HG03064 (cell line): Measurements from ENCODE around the gene ZNF732.
"Not testable (repeated sequence)": the region's sequence is repeated elsewhere in the genome, so short reads cannot be mapped to it uniquely, and the experiment has no call there.

Experiments
- ATAC-seq: cut with Tn5 transposase; IDR thresholded peaks from one replicate; pipeline ENCODE4 v1.9.1; 2021; ENCODE audit warnings: low read depth; ENCODE audit not compliant: unreplicated experiment

ZNF732 gene

DNA sequence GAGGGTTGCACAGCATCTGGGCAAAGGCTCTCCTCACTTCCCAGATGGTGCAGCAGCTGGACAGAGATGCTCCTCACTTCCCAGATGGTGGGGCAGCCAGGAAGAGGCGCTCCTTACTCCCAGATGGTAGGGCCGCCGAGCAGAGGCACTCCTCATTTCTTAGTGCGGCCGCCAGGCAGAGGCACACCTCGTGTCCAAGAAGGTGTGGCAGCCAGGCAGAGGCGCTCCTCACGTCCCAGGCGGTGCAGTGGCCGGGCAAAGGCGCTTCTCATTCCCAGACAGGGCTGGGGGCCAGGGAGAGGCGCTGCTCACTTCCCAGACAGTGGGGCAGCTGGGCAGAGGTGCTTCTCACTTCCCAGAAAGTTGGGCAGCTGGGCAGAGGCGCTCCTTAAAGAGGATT is 48.8 kb downstream of the ZNF732 start:
- ATAC-seq = no peak

DNA sequence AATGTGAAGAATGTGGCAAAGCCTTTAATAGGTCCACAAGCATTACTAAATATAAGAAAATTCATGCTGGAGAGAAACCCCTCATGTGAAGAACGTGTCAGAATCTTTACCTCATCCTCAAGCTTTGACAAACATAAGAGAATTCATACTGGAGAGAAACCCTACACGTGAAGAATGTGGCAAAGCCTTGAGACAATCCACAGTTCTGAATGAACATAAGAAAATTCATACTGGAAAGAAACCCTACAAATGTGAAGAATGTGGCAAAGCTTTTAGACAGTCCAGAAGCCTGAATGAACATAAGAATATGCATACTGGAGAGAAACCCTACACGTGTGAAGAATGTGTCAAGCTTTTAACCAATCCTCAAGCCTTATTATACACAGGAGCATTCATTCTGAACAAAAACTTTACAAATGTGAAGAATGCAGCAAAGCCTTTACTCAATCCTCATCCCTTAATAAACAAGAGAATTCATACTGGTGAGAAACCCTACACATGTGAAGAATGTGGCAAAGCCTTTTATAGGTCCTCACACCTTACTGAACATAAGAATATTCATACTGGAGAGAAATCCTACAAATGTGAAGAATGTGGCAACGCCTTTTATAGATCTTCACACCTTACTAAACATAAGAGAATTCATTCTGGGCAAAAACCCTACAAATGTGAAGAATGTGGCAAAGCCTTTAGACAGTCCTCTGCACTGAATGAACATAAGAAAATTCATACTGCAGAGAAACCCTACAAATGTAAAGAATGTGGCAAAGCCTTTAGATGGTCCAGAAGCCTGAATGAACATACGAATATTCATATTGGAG is 51.1 kb downstream of the ZNF732 start:
- no peak for ATAC-seq

DNA sequence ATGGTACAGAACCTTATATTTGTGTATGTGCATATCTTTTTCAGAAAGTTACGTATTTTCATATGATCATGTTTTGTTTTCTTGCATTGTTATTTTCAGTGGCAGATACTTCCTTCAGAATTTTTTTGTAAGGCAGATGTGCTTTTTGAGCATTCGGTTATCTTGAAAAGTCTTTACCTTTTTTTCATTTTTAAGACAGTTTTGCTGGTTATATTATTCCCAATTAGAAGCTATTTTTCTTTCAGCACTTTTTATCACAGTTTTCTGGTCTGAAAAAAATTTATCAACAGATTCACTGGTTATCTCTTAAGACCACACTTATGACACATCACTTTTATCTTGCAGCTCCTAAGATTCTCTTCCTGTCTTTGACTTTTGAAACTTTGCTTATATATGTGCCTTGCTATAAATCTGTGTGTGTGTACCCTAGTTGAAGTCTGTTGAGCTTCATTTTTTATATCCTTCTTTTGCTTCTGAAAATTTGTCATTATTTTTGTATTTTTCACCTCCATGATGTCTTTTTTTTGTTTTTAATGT is 53.1 kb downstream of the ZNF732 start:
- ATAC-seq = no peak

GRCh38 chr4:244471-244870 is 60.8 kb downstream of the ZNF732 start:
- ATAC-seq = no peak

- no peak for ATAC-seq
These were observed 61.8 kb downstream of the ZNF732 start for GRCh38 chr4:243426-243825.

DNA sequence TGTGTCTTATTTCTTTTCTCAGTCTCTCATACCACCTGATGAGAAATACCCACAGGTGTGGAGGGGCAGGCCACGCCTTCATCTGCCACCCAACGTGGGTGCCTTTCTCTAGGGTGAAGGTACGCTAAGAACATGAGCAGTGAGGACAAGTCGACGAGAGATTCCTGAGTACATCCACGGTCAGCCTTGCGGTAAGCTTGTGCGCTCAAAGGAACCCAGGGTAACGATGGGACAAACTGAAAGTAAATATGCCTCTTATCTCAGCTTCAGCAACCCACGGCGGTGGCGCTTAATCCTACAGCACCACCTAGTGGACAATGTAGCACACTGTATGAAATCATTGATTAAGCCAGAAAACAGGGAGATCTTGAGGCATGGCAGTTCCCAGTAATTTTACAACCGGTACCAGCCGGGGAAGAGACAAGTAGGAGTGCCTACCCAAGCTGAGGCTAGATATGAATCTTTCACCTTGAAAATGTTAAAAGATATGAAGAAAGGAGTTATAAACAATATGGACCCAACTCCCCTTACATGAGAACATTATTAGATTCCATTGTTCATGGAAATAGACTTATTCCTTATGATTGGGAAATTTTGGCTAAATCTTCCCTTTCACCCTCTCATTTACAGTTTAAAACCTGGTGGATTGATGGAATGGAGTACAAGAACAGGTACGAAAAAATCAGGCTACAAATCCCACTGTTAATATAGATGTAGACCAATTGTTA is 63.0 kb downstream of the ZNF732 start:
- ATAC-seq = no peak

DNA sequence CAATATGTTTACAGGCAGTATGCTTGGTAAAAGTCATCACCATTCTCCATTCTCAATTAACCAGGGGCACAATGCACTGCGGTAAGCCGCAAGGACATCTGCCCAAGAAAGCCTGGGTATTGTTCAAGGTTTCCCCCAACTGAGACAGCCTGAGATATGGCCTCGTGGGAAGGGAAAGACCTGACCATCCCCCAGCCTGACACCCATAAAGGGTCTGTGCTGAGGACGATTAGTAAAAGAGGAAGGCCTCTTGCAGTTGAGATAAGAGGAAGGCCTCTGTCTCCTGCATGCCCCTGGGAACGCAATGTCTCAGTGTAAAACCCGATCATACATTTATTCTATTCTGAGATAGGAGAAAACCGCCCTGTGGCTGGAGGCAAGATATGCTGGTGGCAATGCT is 63.9 kb downstream of the ZNF732 start:
- not testable (repeated sequence) for ATAC-seq

GRCh38 chr4:236028-236427 is 69.2 kb downstream of the ZNF732 start:
- ATAC-seq = no peak

DNA sequence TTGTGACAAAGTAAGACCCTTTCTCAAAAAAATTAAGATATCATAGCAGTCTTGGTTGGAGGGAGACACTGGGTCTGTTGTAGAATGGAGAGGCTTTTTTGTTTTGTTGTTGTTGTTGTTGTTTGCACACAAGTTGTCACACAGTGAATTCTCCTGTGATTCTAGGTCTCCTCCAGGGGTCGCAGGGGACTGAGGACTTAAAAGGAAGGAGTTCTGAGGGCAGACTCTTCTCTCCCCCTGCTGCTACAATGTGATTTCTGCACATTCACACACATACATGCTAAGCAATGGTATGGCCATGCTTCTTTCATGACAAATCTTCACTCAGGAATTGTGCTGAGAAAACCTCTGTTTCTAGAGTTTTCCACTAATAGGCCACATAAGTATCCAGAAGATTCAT is 71.1 kb downstream of the ZNF732 start:
- no peak for ATAC-seq

- no peak for ATAC-seq
These were observed 81.3 kb downstream of the ZNF732 start for GRCh38 chr4:223913-224497.
